DMS53 (cell line): ENCODE data around the gene SORD.
"Not testable (repeated sequence)": the region's sequence is repeated elsewhere in the genome, so short reads cannot be mapped to it uniquely, and the experiment has no call there.

Experiments
- DNase-seq: peaks from one replicate; lab custom pipeline; 2025; lab: John Stamatoyannopoulos, UW

SORD gene

GRCh38 chr15:45097466-45097865 is 74.5 kb downstream of the SORD start:
- no peak for DNase-seq

- DNase-seq: no peak
Observed at GRCh38 chr15:45099549-45100165, 76.7 kb downstream of the SORD start.

DNA sequence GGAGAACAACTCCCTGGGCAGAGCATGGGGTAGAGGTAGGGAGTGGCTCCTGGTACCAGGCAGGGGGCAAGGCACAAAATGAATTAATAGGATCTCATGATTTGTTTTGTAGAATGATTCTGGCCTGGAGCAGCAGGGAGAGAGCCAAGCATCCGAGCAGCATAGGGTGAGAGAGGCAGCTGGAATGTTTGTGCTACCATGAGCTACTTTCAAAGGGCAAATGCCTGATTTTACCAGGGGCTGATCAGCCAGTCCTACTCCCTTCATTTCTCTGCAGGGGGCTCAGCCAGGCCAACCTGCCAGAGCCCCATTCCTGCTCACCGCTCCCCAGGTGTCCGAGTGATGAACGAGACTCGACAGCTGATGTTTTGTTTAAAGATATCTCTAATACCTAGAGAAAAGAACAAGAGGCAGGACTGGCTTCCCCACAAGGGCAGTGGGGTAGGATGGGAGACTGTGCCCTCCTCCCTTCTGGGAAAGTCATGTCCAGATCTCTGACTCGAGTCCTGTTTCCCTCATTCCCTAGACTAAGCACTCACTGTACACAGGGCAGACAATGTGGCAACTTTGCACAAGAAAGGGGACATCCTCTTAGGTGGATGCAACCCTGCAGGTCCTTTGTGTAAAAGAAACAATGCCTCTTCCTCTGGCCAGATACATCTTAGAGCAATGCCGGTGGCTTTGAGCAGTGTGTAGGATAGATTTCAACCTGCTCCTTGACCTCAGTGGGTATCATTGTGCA is 78.1 kb downstream of the SORD start:
- no peak for DNase-seq

DNA sequence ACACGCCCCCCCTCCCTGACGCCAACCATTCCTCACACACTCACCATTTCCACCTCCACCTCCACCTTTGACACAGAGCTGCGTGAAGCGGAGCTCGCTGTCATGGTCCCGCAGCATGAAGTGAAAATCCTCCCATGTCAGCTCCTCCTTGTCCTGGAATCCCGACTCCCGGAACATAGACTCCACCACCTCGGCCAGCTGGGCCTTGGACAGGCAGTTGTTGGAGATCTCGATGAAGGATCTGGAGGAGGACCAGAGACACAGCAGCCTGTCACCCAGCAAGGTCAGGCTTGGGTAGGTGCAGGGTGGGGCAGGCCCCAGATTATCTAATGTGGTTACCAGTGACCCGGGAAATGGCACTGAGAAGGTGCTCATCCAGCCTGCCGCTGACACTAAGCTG is 78.8 kb downstream of the SORD start:
- DNase-seq: no peak

DNA sequence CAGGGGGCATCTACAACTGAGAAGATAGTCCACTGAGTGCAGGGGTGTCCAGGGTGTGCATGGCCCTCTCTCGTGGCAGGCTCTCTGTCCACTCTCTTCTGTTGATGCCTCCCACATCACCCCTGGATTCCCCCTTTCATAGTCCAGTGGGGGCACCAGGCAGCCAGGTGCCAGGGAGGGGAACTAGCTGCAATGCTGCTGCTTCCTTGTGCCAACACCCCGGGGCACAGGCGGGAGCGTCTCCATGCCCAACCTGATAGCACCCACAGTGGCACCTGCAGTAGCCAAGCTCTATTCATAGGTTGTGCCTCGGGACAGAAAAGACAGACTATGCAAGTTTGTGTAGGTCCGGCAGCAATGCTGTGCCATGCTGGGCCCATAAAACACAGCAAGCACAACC is 79.2 kb downstream of the SORD start:
- no peak for DNase-seq

DNA sequence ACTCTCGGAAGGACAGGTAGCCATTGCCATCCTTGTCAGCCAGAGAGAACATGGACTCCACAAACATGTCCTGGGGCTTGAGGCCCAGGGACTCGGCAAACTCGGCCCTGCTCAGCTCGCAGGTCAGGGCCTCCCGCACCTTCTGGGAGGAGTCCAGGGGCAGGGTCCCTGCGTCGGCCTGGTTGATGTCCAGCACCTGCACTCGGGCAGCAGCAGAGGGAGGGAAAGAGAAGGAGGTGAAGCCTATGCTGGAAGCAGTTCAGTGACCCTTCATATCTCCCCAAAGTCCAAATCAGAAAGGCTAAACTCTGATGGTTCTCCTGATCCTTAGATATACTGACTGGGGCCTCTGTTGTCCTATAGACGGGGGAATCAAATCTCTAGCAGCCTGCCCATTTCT is 81.2 kb downstream of the SORD start:
- DNase-seq: not testable (repeated sequence)

GRCh38 chr15:45105586-45105985 is 82.6 kb downstream of the SORD start:
- no peak for DNase-seq

- DNase-seq: no peak
Observed at GRCh38 chr15:45106002-45106790, 83.2 kb downstream of the SORD start.

DNA sequence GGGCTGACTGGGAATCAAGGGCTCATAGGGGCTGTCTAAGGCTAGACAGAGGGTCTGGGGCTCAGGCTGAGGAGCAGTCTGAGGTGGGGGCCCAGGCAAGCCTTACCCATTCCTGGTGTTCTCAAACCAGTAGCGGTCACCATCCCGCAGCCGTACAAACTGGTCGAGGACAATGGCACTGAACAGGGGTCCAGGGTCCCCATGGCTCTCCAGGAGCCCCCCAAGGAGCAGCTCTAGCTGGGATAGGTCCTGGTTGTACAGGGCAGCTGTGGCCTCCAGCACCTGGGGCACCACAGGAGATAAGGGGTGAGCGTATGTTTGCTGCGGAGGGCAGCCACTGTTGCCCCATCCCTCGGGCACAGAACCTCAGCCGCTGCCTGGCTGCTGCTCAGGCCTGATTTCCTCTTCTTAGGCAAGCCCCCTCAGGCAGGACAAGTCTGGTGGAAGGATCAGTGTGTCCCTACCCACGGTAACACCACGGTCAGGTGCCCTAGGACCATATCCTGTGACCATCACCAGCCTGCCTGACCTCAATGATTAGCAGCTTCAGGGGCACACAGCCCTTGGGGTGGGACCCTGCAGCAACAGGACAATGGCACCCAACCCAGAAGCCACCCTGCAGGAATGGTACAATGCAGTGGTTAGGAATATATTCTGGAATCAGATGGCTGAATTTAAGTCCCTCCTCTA is 85.1 kb downstream of the SORD start:
- DNase-seq: no peak

GRCh38 chr15:45110256-45110820 is 87.3 kb downstream of the SORD start:
- DNase-seq: no peak

GRCh38 chr15:45111390-45112142 is 88.6 kb downstream of the SORD start:
- no peak for DNase-seq

DNA sequence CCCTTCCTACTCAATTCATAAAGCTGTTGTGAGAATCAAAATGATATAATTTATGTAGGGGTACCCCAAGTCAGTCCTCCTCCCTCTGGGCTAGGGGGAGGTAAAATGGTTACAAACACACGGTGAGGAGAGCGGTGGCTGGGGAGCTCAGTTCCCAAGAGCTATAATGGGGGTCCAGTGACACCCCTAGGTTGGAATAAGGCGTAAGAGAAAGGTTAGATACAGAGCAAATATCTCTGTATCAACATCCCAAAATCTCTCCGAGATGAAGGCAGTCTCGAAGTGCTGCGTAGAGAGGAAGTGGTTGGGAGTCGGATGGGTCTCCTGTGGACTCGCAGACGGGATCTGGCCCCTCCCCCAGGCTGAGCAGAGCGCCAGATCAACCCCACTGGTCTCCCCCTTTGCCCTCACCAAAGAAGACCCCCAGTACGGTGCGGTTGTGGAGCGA is 89.2 kb downstream of the SORD start:
- no peak for DNase-seq

- DNase-seq: peak; percentile 35
Observed at GRCh38 chr15:45112591-45113379, 89.8 kb downstream of the SORD start.

GRCh38 chr15:45113380-45113990 is 90.5 kb downstream of the SORD start:
- DNase-seq: peak; percentile 26

DNA sequence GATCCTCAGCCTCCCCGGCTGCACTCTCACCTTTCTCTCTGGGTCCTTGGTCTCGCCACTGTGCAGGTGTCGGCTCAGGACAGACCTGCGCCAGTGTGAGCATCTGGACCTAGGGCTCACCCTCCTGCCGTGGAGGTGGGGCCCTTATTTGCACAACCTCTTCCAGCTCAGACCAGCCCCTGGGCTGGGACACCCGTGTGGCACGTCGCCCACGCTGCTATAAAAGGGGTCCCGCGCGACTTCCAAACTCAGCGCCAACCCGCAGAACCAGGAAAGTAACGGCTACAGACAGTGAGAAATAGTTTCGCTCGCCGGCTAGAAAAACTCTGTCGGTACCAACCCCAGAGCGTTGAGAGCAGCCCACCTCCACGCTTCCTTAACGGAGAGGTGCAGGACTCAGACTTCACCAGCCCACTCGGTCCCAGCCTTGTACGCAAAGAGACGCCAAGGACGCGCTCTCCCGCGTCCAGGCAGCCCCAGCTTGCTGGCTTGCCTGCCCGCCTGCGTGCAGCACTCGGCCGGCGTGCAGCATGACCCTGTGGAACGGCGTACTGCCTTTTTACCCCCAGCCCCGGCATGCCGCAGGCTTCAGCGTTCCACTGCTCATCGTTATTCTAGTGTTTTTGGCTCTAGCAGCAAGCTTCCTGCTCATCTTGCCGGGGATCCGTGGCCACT is 91.2 kb downstream of the SORD start, which contains the start of the genes DUOX2 and DUOXA2:
Gene DUOX2 (minus strand): TSS at position 97 of the 675 bp plus-strand sequence. CDS start 761 bp downstream, outside the sequence.
Gene DUOXA2 (plus strand): TSS at position 251 of the 675 bp plus-strand sequence. CDS start 280 bp downstream, at position 531.
- DNase-seq: peak; percentile 37

- DNase-seq: no peak
Observed at GRCh38 chr15:45114751-45115085, 91.7 kb downstream of the SORD start.

GRCh38 chr15:45115312-45115820 is 92.4 kb downstream of the SORD start:
- DNase-seq: no peak

- no peak for DNase-seq
Observed at GRCh38 chr15:45116006-45116481, 93.0 kb downstream of the SORD start.
